NCI-H748 treated with DMSO at 0.1 percent for 48 hours (cell line): ENCODE data around the gene ADAM33.

ENCODE experiments used
- DNase-seq: peaks from one replicate; lab custom pipeline; 2025; lab: John Stamatoyannopoulos, UW

ADAM33 gene

GRCh38 chr20:3681931-3682781 is at the start of gene ADAM33:
Gene ADAM33, minus strand, starts transcription at chr20:3682010. Its CDS starts 6 bp downstream, at chr20:3682004.
- DNase-seq, result no peak

- DNase-seq, result no peak
Measured at GRCh38 chr20:3730803-3731672, 49.2 kb upstream of the ADAM33 start.

- no peak for DNase-seq
Measured at GRCh38 chr20:3729811-3730540, 48.2 kb upstream of the ADAM33 start.

- DNase-seq, result no peak
Measured at GRCh38 chr20:3729378-3729777, 47.6 kb upstream of the ADAM33 start.

GRCh38 chr20:3728876-3729275 is 47.1 kb upstream of the ADAM33 start:
- no peak for DNase-seq

- DNase-seq, result no peak
Measured at GRCh38 chr20:3728354-3728753, 46.5 kb upstream of the ADAM33 start.

- DNase-seq, result no peak
Measured at GRCh38 chr20:3727401-3728021, 45.7 kb upstream of the ADAM33 start.

- DNase-seq, result no peak
Measured at GRCh38 chr20:3724356-3724755, 42.5 kb upstream of the ADAM33 start.

- no peak for DNase-seq
Measured at GRCh38 chr20:3723284-3723683, 41.5 kb upstream of the ADAM33 start.

- DNase-seq, result no peak
Measured at GRCh38 chr20:3721912-3722311, 40.1 kb upstream of the ADAM33 start.

- no peak for DNase-seq
Measured at GRCh38 chr20:3720626-3721025, 38.8 kb upstream of the ADAM33 start.

- DNase-seq, result no peak
Measured at GRCh38 chr20:3720068-3720467, 38.3 kb upstream of the ADAM33 start.

- no peak for DNase-seq
Measured at GRCh38 chr20:3719046-3719445, 37.2 kb upstream of the ADAM33 start.

GRCh38 chr20:3716195-3716834 is 34.5 kb upstream of the ADAM33 start:
- DNase-seq, result peak; percentile 71

GRCh38 chr20:3714092-3714491 is 32.3 kb upstream of the ADAM33 start:
- DNase-seq, result no peak

GRCh38 chr20:3712279-3712873 is 30.6 kb upstream of the ADAM33 start, which contains the start of gene SIGLEC1:
Gene SIGLEC1, minus strand, starts transcription at chr20:3712600. Its CDS starts 5,472 bp downstream, at chr20:3707128.
- DNase-seq, result no peak

GRCh38 chr20:3711484-3711941 is 29.7 kb upstream of the ADAM33 start:
- no peak for DNase-seq

- peak; percentile 20 for DNase-seq
Measured at GRCh38 chr20:3710703-3711483, 29.1 kb upstream of the ADAM33 start.

GRCh38 chr20:3710011-3710466 is 28.2 kb upstream of the ADAM33 start:
- DNase-seq, result no peak

GRCh38 chr20:3707508-3707899 is 25.7 kb upstream of the ADAM33 start:
- DNase-seq, result no peak
